NCI-H128 (cell line): ENCODE results near the gene CPVL.
"Not testable (repeated sequence)": the region's sequence is repeated elsewhere in the genome, so short reads cannot be mapped to it uniquely, and the experiment has no call there.

ENCODE experiments used
- DNase-seq: peaks from one replicate; lab custom pipeline; 2025; ENCODE audit not compliant: unreplicated experiment; lab: John Stamatoyannopoulos, UW

The CPVL gene

DNA sequence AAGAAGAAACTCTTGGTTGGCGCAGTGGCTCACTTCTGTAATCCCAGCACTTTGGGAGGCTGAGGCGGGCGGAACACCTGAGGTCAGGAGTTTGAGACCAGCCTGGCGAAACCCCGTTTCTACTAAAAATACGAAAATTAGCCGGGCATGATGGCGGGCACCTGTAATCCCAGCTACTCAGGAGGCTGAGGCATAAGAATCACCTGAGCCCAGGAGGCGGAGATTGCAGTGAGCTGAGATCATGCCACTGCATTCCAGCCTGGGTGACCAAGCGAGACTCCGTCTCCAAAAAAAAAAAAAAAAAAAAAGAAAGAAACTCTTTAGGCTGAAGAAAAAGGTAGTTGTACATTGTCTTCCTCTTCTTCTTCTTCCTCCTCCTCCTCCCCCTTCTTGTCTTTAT is 53.2 kb downstream of the CPVL start:
- not testable (repeated sequence) for DNase-seq

DNA sequence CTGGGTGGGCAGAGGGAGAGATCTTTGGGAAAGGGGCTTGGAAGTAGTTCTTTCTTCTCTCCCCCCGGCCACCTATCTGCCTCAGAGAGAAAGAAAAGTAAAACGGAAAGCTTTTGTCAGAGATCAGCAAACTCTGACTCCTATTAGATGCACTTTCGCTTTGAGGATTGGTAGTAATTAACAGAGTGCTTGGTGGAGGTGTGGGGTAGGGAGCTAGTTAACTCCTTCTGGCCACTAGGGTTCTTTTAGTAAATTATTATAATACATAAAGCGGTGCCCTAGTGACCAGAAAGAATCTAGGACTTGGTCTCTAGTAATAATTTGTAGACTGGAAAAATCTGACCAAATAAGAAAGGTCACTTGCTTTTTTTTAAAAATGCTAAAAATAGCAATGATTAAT is 54.6 kb downstream of the CPVL start:
- no peak for DNase-seq

DNA sequence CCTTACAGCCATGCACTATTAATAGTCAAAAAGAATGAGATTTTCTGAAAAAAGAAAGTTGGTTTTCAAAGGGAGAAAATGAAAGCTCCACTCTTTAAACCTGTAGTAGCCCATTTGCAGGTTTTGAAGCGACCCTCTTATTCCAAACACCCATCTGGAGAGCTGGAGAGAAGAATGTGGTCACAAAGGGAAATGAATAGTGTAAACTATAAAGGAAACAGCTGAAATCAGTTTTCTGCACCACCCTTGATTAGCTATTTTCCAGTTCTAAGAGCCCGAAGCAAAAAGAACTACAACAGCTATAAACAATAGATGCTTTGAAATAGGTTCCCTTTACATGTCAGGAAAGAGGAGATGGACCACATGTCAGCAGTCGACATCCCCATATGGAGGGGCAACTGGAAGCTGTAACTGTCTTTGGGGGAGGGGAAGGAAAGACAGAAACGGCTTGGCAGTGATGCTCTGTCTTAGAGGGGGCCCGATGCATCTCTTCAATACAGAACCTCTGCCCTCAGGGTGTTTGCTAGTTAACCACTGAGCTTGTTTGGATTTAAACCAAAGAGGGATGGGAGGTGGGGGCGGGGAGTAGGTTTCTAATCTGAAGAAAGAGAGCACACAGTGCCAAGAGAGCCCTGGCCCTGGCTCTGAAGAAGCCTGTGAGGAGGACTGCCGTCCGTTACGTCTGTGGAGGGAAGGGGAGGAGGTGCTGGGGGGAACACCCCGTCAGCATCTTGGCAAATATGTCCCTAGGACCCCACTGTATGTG is 55.3 kb downstream of the CPVL start:
- no peak for DNase-seq

DNA sequence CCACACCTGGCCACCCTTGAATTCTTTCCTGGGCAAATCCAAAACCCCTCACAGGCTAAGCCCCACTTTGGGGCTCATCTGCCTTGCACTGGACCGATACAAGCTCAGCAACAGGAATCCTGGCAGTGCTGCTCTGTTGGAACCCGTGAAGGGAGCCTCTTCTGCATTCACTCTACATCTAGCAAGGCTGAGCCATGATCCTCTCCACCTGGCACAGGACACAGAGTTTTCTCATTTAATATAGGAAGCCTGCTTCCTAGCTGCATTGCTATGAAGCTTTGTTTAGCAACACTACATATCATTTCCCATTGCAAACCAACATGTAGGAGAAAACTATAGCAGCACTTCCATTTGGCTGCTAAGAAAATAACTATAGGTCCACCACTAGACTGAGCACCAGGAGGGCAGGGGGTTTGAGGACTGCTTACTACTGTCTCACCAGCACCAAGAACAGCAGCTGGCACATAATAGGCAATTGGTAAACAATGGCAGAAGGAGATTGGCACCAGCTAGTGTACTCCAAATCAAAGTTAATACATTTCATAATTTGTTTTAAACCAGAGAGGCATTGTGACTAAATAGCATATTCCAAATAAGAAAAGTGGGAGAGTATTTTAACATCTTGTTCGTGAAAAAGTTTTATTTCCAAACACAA is 56.1 kb downstream of the CPVL start:
- no peak for DNase-seq

DNA sequence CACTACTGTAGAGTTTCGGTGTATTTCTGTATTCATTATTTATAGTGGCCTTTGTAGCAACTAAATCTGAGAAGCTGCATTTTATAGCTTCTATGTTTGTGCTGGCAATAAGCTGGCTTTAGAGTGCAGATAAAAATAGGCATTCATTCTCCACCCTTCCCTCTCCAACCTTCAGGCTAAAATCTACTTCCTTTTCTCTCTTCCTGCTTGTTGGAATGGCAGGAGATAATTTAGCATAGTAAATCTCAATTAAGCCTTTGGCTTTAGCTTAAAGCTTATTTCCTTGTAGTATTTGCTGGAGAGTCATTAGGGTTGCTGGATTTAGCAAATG is 58.5 kb downstream of the CPVL start:
- no peak for DNase-seq

DNA sequence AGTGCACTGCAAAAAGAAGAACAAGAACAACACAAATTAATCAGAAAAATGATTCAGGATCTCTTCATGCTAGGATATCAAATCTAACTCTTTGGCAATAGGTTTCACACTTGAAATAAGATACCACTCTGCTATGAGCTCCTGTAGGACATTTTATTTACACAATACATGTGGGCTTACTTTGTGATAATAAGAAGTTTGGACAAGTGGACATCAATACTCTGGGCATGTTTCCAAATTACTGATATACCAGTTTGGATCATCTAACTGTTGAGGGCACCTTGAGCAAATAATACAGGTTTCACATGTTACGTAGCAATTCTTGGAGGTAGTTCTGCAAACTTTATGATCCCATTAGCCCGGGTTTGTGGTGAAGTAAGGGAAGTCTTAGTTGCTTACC is 59.8 kb downstream of the CPVL start:
- DNase-seq = peak; percentile 36

DNA sequence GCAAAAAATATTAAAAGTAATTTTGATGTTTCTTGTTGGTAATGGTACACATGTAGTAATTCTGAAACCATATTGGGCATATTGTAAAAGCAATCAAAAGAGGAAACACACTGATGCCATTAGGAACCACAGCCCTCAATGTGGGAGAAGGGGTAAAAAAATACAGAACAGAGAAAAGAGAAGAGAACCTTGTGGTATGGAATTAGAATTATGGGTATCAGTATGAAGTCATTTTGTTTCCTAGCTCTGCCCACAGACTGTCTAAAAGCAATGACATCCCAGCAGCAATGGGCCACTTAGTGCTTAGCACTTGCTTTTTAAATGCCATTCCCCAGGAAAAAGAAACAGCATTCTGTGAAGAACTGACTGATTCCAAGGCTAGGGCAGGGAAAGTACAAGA is 61.5 kb downstream of the CPVL start:
- DNase-seq = no peak

DNA sequence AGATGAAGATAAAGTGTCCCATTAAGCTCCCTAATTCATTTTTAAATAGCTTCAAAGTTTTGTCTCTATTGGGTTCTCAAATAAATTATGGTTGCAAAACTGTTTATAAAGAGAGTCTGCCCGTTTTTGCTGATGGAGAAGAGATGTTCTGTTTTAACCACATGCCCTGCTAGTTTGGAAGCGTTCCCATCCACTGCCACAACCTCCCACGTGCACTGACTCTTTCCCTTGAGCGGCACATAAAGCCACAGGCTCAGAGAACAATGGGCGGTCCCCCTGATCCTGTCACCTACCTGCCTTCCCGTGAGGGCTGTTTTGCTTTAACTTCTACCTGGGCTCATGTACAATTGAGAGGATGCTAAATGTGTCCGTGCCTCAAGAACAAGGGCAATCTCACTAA is 65.5 kb downstream of the CPVL start:
- DNase-seq = no peak

DNA sequence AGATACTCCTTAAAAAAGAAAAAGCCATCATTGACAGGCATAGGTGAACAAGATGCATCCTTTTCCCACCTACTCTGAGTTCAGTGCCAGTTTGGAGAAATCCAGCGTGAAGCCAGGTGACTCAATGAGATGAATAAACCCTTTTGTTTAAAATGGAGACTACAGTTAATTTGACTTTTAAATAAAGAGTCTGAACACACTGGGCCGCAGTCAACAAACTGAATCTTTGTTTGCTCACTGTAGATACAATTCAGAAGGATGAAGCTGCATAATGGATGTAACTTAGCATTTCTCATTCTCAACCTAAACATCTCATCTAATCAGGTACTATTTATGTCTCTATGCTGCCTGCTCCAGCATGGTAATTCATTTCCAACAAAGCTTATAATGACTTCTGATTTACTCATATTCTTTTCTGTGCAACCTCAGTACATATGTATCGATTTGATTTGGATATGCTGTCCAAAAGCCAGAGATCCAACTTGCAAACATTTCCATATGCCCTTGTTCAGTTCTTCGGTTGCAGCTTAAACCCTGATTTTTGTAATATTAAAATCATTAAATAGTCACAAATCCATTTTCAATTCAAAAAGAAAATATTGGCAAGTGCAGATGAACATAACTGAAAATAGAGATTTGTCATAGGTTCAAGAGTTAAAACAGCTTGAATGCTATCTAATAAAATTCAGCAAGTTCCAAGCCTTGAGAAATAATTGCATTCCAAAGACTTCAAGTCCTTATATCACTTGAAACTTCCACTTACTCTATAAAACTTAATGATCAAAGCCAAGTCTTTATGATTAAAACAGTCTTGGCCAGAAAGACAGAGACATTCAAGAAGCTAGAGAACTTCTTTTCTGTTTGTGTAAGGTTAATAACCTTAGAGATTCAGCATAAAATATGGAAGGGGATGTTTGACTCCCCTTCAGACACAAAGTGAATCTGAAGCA is 67.8 kb downstream of the CPVL start:
- no peak for DNase-seq

DNA sequence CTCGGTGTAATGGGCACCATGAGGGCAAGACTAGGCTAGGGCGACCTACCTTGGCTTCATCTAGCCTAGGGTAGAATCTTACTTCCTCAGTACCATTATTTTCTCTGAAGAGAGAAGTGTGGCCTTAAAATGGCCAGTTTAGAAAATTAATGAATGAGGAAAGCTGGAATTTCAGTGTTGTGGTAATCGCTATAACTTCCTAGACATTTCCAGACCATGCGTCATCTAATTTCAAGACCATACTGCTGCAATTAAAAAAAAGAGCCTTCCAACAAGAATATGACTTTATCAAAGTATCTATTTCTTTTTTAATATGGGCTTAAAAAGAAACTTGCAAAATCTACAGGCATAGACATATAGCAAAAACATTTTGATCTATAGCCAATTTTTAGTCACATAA is 68.5 kb downstream of the CPVL start:
- no peak for DNase-seq

DNA sequence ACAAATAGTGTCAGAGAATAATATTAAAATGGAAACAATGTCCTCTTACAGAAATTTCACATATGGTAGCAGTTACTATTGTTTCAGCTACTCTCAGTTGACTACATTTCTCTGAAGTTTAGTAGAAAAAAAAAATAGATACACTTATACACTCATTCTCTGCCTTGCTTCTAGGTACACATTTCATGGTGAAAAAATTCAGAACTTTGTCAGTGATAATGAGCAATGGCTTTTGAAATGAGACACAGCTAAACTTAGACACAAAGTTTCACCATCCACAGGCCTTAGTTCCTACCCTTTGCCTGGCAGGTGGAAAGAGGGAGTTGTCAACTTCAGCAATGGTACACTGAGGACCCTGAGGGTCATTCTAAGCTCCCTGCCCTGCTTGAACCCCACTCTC is 69.2 kb downstream of the CPVL start:
- no peak for DNase-seq

DNA sequence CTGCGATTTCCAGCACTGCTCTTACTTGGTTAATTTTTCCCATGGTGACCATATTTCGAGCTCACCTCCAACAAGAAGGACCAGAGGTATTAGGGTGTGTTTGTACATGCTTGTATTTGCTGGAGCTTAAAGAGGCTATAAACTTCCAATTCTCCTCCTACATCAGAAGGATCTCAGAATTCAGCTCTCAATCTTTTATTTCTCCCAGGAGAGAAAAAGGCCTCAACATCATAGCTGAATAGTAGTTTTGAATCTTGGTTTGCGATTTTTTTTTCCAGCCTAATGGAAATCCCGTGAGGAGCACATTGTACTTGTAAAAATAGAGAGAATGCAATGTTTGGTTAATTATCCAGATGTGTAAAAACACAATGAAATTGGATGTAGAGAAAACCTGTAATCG is 69.7 kb downstream of the CPVL start:
- no peak for DNase-seq

DNA sequence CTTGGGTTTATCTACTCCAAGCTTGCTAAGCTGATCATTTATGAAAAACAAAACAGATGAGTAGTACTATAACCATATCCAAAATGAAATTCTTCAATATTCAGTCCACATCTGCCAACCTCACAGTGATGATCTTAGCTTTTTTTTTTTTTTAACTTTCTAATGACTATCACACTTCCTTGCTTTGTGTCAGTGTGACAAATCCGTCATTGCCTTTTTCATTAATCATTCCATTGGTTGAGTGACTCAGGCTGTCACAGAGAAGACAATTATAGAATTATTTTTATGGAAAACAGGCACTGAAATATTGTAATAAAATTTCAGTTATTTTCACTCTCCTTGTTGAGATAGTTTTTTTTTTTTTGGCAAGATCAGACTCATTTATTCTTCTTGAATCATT is 70.7 kb downstream of the CPVL start:
- DNase-seq = no peak

DNA sequence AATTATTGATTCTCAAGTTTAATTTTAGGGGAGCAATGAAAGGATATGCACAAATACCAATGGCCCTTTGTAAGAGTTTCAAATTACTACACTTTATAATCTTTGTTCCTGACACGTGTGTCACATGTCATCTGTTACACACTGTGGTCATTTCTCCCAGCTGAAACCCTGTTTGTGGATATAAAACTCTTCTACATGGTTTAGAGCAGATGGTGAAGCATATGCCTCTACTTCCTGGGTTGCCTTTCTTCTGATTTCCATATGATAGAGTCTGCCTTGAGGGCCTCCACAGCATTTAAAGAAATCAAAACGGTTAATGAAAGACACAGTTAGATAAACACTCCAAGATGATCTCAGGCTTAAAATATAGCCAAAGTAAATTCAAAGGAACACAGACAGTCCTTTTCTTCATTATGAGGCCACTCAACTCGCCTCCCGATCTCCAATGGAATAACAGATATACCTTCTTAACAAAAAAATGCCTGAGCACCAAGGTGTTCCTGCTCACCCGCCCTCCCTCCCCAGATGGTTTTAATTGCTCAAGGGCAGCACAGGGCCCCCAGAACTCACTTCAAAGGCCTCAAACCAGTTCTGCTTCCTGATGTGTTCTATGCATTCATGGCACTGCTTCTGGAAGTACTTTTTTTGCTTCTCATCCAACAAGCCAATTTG is 75.0 kb downstream of the CPVL start:
- no peak for DNase-seq

DNA sequence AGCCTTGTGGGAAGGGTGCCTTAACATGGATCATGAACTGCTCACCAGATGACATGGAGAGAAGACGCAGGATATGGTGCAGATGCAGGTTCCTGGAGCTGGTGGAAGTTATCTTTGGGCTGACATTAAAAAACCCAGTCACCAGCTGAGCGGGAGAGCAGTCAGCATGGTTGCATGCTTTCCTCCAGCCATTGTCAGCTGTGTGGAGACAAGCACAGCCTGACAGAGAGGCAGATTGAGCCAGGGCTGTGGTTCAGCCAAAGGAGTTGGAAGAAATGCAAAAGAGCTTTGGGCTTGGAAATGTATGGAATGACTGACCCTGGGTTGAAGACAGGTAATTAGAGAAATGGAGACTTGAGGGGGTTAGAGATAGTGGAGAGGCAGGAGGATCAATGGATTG is 79.7 kb downstream of the CPVL start:
- no peak for DNase-seq

DNA sequence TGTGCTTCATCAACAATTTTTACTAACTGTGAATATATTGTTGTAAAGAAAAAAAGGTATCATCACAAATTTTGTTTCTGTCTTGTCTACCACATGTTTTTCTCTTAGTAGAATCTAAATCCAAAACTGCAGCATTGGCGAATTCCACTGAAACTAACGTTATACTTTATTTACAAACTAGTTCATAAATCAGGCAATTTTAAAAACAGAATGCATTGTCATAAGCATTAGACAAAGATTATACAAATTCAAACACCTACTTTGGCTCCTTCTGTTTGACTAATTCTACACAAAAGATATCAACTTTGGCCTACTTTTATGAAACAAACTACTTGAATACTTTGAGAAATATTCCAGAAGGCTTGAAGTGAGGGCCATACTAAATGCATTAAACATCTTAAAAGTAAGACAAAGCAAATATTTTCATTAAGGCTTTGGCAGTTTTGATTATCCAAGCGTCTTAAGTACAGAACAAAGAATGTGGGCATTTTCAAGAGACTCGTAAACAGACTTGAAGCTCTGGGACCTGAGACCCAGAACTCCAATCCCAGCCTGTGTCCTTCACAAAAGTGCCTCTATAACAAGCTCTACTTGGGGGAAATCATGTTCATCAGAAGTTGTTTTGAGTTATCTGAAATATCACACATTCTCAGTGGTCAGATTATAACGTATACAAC is 81.0 kb downstream of the CPVL start:
- DNase-seq = no peak

DNA sequence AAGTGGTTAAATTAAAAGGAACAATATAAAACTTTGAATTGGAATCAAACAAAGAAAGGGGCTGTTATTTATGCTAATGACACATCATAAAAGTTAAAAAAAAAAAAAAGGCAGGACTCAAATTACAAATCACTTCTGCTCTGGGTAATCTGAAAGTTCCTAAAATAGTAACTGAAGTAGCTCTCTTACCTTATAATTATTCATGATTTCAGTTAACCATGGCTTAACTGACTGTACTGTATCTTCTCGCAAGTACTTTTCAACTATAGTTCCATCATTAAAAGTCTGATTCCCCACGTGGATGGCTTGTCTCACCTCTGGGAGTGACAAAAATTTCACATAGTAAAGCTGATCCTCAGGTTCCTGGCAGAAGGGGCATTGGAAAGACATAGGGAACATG is 82.5 kb downstream of the CPVL start:
- DNase-seq = no peak

DNA sequence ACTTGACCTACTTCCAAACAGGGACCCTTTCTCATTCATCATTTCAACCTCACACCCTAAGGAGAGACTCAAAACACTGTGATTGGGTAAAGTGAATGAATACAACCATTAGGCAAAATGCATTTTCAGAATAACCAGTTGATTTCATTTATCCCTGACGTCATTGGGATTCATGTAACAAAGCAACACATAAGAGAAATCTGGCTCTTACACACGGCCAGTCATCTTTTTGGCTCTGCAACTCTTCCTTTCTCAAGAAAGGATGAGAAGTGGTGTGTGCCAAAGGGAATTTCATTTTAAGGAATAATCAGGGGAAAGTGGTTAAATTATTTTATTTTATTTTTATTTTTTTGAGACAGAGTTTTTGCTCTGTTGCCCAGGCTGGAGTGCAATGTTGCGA is 83.1 kb downstream of the CPVL start:
- DNase-seq = no peak

DNA sequence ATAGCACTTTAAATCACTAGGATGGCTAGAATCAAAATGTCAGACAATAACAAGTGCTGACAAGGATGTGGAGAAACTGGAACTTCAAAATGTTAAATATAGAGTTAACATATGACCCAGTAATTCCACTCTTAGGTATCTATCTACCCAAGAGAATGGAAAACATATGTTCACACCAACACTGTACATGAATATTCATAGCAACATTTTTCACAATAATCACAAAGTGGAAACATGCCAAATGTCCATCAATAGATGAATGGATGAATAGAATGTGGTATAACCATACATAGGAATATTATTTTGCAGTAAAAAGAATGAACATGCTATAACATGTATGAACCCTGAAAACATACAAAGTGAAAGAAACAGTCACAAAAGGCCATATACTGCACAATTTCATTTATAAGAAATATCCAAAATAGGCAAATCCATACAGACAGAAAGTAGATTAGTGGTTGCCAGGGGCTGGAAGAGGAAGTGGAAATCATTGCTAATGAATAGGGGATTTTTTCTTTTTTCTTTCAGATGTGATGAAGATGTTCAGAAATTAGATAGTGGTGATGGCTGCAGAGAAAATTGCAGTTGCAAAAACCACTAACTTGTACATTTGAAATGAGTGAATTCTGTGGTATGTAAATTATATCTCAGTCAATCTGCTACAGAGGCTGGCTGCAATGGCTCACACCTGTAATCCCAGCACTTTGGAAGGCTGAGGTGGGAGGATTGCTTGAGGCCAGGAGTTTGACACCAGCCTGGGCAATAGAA is 93.0 kb downstream of the CPVL start:
- DNase-seq = no peak

DNA sequence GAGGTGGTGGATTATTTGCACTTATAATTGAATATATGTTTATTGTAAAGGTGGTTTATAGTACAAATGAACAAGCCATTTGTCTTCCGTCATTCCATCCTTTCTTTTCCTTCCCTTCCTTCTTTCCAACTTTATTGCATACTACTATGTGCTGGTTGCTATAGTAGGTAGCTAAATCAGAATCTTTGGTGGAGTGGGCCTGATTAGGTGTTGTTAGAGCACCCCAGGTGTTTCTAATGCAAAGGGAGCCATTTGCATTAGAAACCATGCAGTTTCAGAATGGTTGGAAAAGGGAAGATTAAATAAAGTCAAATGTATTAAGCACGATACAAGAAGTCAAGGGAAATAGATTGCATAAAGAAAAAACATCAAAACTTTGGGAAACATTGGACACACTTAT is 99.4 kb downstream of the CPVL start:
- DNase-seq = no peak
